Measurements from ENCODE around the gene S100A12. TPM values are rescaled to one million over a fixed set of nuclear protein-coding genes. Genes with fewer than 3 reads are reported as not detected.

The S100A12 gene
- total RNA-seq, 1 donor from 2014 or later, result 7.6 TPM

- no peak for DNase-seq
Observed at GRCh38 chr1:153396461-153396860, 21.0 kb upstream of the S100A12 start.

- DNase-seq, result no peak
Observed at GRCh38 chr1:153395776-153396175, 20.4 kb upstream of the S100A12 start.

- no peak for DNase-seq
Observed at GRCh38 chr1:153395136-153395685, 19.8 kb upstream of the S100A12 start.

GRCh38 chr1:153394391-153394790 is 19.0 kb upstream of the S100A12 start:
- DNase-seq, result no peak

GRCh38 chr1:153393926-153394325 is 18.5 kb upstream of the S100A12 start:
- DNase-seq, result no peak

DNA sequence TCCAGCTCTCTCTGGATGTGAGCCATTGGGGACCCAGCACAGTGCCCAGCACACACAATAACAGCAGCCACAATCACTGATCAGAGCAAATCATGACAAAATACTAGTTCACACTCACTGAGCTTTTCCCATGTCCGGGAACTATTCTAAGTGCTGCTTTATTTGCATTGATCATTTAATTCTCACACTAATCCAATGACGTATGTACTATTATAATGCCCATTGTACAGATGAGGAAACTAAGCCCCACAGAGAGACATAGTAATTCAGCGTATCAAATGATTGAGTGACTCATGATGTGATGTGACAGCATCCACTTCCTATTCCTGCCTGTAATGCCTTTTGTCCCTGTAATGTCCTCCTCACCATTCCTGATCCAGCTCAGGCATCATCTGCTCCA is 17.4 kb upstream of the S100A12 start:
- no peak for DNase-seq

- DNase-seq, result no peak
Observed at GRCh38 chr1:153392258-153392657, 16.8 kb upstream of the S100A12 start.

DNA sequence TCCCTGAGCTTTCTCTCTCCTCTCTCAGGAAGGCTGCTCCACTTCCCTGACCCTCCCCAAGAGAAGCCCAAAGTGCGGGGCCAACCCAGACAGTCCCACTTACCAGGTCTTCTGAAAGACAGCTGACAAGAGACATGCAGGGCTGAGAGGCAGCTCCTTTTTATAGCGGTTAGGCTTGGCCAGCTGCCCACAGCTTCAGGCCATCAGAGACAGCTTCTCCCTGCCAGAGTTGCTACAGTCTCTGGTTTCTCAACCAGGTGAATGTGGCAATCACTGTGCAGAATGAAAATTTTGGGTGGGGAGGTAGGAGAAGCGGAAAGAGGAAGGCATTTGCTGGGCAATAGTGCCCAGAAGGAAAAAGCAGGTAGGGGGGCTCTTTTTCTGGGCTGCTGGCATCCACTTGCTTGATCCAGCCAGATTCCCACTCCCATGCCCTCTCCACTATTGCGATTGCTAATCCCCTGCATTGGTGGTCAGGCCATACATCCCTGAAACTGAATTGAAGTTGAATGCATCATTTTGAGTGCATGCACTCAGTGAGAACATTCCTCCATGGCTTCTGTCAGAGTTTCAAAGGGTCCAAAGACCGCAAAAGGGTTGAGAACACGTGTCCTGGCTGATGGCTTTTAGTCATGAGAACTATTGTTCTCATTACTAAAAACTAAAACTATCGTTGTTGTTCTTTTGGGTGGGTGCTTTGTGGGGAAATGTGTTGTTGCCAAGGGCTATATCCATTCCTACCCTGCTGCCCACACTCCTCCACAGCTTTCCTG is 15.7 kb upstream of the S100A12 start, which contains the start of gene S100A8:
Gene S100A8, minus strand, starts transcription at position 136 of the 773 bp plus-strand sequence. CDS start 538 bp downstream, outside the sequence.
- peak; percentile 38 for DNase-seq

DNA sequence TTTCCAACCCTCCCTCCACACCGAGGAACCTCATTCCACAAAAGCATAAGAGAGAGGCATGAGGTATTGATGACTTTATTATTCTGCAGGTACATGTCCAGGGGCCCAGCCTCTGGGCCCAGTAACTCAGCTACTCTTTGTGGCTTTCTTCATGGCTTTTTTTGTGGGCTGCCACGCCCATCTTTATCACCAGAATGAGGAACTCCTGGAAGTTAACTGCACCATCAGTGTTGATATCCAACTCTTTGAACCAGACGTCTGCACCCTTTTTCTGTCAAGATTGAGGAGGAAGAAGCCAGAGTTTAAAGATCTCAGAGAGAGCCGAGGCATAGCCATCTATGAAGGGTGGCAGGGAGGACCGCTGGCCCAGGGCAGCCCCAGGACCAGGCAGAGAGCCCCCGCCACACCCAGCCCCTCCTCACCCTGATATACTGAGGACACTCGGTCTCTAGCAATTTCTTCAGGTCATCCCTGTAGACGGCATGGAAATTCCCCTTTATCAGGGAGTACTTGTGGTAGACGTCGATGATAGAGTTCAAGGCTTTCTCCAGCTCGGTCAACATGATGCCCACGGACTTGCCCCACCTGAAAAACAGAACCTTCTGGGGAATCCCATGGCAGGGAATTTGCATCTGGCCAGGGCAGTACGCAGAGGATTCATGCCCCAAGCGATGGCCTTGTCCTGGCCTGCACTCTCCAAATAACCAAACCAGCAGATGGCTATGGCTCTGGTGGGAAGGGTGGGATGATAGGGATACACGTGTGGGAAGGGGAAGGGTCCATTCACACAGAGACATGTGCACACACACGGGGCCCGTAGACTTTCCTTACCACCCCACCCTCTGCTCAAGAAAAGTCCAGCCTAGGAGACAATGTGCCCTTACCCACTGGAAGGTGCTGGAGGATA is 14.8 kb upstream of the S100A12 start:
- no peak for DNase-seq

- no peak for DNase-seq
Observed at GRCh38 chr1:153389401-153389800, 14.0 kb upstream of the S100A12 start.

GRCh38 chr1:153387785-153388184 is 12.4 kb upstream of the S100A12 start:
- DNase-seq, result no peak

DNA sequence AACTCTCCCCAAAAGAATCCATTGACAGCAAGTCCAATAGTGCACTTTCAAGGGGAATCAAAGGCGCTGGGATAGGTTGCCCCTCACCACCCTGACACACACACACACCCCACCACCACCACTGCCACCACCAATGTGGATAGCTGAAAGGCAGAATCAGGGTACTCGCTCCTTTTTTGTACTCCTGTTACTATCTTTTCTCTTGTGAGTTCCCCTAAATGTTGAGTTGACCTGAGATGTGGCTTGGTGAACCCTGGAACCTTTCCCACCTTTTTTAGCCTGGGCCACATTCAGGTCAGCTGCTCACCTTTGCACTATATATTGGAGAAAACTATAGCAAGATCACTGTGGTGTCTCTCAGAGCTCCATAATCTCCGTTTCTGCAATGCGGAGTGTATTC is 11.6 kb upstream of the S100A12 start:
- no peak for DNase-seq

GRCh38 chr1:153386500-153386901 is 11.1 kb upstream of the S100A12 start:
- no peak for DNase-seq

DNA sequence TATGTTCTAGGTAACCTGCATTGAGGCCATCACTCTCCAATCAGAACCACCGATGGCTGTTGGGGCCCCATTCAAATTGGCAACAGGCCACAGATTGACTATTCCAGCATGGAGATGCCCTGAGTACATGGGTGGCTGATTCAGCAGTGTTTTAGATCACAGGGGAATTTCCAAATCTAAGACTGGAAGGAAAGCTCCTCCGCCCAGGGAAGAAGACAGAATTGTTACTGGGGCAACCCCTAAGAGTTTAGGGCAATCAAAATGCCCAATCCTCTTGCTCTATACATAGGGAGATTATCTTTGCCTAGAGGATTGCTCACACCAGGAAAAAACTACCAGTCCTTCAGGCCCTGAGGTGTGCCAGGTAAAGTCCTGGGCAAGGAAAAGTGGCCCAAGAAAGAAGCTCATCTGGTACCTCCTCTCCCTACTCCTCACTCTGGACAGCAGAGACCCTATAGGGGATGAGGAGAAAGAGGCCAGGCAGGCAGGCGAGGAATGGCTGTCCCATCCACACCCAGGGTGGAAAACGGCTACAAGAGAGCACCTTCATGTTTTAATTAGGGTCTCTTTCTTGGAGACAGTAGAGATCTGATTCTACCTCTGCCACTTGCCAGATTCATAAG is 9.6 kb upstream of the S100A12 start:
- no peak for DNase-seq

DNA sequence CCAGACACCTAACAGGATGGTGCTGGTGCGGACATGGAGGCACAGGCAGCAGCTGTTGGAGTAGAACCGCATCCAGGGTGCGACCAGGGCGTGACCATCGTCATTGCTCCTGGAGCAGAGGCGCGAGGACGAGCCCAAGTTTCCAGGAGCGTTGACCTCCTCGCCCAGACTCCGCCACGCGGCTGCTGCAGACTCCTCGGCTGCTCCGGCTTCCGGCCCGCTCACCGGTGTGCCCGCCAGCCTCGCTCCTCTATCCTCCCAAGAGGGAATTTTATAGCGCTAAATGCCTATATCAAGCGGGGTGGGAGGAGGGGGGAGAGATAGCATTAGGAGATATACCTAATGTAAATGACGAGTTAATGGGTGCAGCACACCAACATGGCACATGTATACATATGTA is 5.3 kb upstream of the S100A12 start:
- no peak for DNase-seq

- no peak for DNase-seq
Observed at GRCh38 chr1:153379591-153379990, 4.2 kb upstream of the S100A12 start.

GRCh38 chr1:153374071-153374470 is 1.4 kb downstream of the S100A12 start:
- no peak for DNase-seq

DNA sequence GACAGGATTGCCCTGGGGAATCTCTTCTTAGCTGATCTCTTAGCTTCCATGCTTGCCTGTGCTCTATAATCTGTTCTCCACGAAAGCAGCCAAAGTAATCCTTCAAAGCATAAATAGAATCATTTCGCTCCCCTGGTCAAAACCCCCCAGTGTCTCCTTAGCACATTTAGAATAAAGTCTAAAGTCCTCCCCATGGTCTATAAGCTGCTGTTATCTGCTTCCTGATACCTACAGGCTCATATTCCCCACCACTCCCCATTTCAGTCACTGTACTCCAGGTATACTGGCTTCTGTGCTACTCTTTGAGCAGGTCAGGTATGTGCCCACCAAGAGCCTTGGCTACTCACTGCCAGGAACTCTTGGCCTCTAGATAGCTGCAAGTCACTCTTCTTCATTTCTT is 2.9 kb downstream of the S100A12 start:
- DNase-seq, result no peak

DNA sequence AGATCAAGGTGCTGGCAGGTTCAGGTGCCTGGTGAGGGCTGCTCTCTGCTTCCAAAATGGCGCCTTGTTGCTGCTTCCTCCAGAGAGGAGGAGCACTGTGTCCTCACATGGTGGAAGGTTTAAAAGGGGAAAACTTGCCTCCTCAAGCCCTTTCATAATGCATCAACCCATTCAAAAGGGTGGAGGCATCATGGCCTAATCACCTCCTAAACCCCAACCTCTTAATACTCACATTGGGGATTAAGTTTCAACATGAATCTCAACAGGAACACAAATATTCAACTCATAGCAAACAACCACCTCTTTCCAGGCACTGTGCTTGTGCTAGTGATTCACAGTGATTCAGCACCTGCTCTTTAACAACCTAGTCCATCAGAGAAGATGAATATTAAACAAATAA is 4.2 kb downstream of the S100A12 start:
- DNase-seq, result no peak

- no peak for DNase-seq
Observed at GRCh38 chr1:153370146-153370545, 5.3 kb downstream of the S100A12 start.

DNA sequence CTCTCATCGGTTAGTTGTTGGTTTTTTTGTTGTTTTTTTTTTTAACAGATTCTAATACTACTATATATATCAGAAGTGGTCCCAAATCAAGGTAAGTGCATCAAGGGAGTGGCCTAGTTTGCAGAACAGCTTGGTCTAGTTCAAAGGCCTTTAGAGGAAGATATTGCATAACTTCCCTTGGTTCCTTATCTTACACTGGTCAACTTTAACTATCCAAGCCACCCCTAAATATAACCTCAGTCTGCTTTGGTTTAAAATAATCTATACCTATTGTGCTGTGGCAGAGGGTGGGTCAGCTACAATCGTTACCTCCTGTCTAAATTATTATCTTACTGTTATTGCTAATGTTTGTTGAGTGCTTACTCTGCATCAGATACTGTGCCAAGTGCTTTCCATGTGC is 6.9 kb downstream of the S100A12 start:
- DNase-seq, result no peak

DNA sequence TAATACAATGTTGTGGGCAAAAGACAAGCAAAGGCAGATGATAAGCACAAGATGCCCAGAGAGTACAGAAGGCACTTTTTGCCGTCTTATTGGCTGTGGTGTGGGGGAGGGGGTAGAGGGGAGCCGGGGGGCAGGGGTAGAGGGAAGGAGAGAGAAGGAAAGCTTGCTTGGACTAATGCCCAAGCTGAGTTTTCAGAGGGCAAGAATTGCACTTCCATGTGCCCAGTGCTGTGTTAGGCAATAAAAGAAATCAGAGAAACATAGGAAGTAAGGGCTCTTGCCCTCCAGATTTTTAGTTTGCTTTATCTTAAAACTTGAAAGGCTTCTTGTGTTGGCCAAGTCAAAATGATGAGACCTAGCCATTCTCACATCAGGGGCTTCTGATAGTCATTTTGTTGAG is 8.3 kb downstream of the S100A12 start:
- no peak for DNase-seq

DNA sequence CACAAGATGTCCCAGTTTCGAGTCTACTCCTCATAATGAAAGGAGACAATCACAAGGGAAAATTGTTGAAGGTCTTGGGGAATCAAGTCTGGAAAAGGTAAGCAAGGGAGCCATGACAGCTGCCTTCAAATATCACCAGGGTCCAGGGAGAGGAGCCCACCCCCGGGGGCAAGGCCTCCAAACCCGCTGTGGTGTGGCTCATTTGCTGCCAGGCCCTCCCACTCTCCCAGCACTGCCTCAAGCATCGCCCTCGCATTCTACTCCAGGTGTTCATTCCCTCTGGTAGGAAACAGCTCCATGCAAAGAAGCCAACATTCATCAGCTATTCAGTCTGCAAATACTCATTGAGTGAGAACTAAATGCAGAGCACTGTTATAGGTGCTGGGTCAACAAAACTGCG is 9.2 kb downstream of the S100A12 start:
- DNase-seq, result no peak

All from tongue (tissue), 2 donors.